ENCODE measurements around the gene MAP3K12. TPM values are rescaled to one million over a fixed set of nuclear protein-coding genes. Genes with fewer than 3 reads are reported as not detected.
"Not testable (repeated sequence)": the region's sequence is repeated elsewhere in the genome, so short reads cannot be mapped to it uniquely, and the experiment has no call there.

The MAP3K12 gene
- polyA plus RNA-seq (2013, experiment 1 of 2), result 59.4 TPM
- 61.3 TPM for polyA plus RNA-seq (2013, experiment 2 of 2)

GRCh38 chr12:53499266-53500141 lies at the start of gene MAP3K12:
MAP3K12 (minus strand) TSS chr12:53499458; CDS start chr12:53487391, 12,067 bp downstream.
- Histone ChIP-seq H3K4me2 (ENCODE audit: low read length, poor library complexity, severe bottlenecking) (peak within 1 kb of the TSS; percentile 87), H4K91ac (ENCODE audit: low read length) (peak within 1 kb of the TSS; percentile 96), H2BK120ac (ENCODE audit: low read depth, low read length) (peak within 1 kb of the TSS; percentile 99), H3K9me3 (ENCODE audit: control insufficient read depth, low read length) (no peaks in the 10 kb centered on the region), H3K27ac (ENCODE audit: low read length, poor library complexity, severe bottlenecking) (peak within 1 kb of the TSS; percentile 95), H3K23ac (ENCODE audit: low read length in 2 of 2) (peak within 1 kb of the TSS in 1 of 2 experiments; percentile 63), H2AFZ (ENCODE audit: low read depth, low read length) (peak within 1 kb of the TSS; percentile 55), H3K79me1 (replicated peaks; ENCODE audit: low read length, poor library complexity, severe bottlenecking) (peaks cover 46% of the 10 kb centered on the region), H3K9ac (ENCODE audit: low read length) (peak within 1 kb of the TSS; percentile 100), H2AK5ac (ENCODE audit: low read length, severe bottlenecking) (peak within 1 kb of the TSS; percentile 69), H4K8ac (ENCODE audit: low read length) (peak within 1 kb of the TSS; percentile 97), H3K18ac (ENCODE audit: low read depth in 1 of 2, low read length in 2 of 2) (peak within 1 kb of the TSS; percentile 94 to 99), H2BK15ac (ENCODE audit: low read depth, poor library complexity, severe bottlenecking) (peak within 1 kb of the TSS; percentile 89), H3K36me3 (ENCODE audit: control insufficient read depth in 1 of 2, insufficient read depth in 2 of 2, low read depth in 1 of 2, low read length in 2 of 2) (peaks cover 20 to 26% of the 10 kb centered on the region in 2 experiments), H3K27me3 (ENCODE audit: control insufficient read depth in 1 of 2, insufficient read depth in 1 of 2, low read length in 2 of 2) (no peaks in the 10 kb centered on the region), H3K4me1 (ENCODE audit: control insufficient read depth, insufficient read depth, low read depth, low read length) (peaks cover 31% of the 10 kb centered on the region), H2BK12ac (ENCODE audit: low read length in 2 of 2) (peak within 1 kb of the TSS; percentile 81 to 95), H3K14ac (ENCODE audit: low read length in 2 of 2) (peak within 1 kb of the TSS; percentile 87 to 98), H3K4ac (ENCODE audit: low read depth in 1 of 2, low read length in 2 of 2) (peak within 1 kb of the TSS; percentile 97 to 98), H3K4me3 (ENCODE audit: insufficient read depth in 1 of 2, low read depth in 1 of 2, low read length in 2 of 2) (peak within 1 kb of the TSS; percentile 86 to 94), H2BK5ac (ENCODE audit: low read depth, low read length, poor library complexity, severe bottlenecking) (peak within 1 kb of the TSS; percentile 75)
- WGBS, result 2% methylated on average over 51 of the region's 51 CpGs
- peak; percentile 81 for DNase-seq

GRCh38 chr12:53548354-53548753 lies 49.1 kb upstream of the MAP3K12 start:
- H4K8ac ChIP-seq (ENCODE audit: low read length); H3K4me3 ChIP-seq (ENCODE audit: insufficient read depth in 1 of 2, low read depth in 1 of 2, low read length in 2 of 2); H3K9ac ChIP-seq (ENCODE audit: low read length); H2BK12ac ChIP-seq (ENCODE audit: low read length in 2 of 2); H3K14ac ChIP-seq (ENCODE audit: low read length in 2 of 2); H3K4me2 ChIP-seq (ENCODE audit: low read length, poor library complexity, severe bottlenecking); DNase-seq; H2BK5ac ChIP-seq (ENCODE audit: low read depth, low read length, poor library complexity, severe bottlenecking); H3K27me3 ChIP-seq (ENCODE audit: control insufficient read depth in 1 of 2, insufficient read depth in 1 of 2, low read length in 2 of 2); H2BK120ac ChIP-seq (ENCODE audit: low read depth, low read length); H3K18ac ChIP-seq (ENCODE audit: low read depth in 1 of 2, low read length in 2 of 2); H3K27ac ChIP-seq (ENCODE audit: low read length, poor library complexity, severe bottlenecking); H3K9me3 ChIP-seq (ENCODE audit: control insufficient read depth, low read length); H2AFZ ChIP-seq (ENCODE audit: low read depth, low read length); H3K4ac ChIP-seq (ENCODE audit: low read depth in 1 of 2, low read length in 2 of 2); H2AK5ac ChIP-seq (ENCODE audit: low read length, severe bottlenecking); H3K23ac ChIP-seq (ENCODE audit: low read length in 2 of 2); H3K4me1 ChIP-seq (ENCODE audit: control insufficient read depth, insufficient read depth, low read depth, low read length); H2BK15ac ChIP-seq (ENCODE audit: low read depth, poor library complexity, severe bottlenecking); H4K91ac ChIP-seq (ENCODE audit: low read length): not testable (repeated sequence)
- WGBS, result 98% methylated on average over 6 of the region's 6 CpGs
- peaks cover 20% of the 10 kb centered on the region for H3K79me1 ChIP-seq (replicated peaks; ENCODE audit: low read length, poor library complexity, severe bottlenecking)
- peaks cover 28 to 52% of the 10 kb centered on the region in 2 experiments for H3K36me3 ChIP-seq (ENCODE audit: control insufficient read depth in 1 of 2, insufficient read depth in 2 of 2, low read depth in 1 of 2, low read length in 2 of 2)

GRCh38 chr12:53543539-53543938 lies 44.3 kb upstream of the MAP3K12 start:
- Histone ChIP-seq H3K4me1 (ENCODE audit: control insufficient read depth, insufficient read depth, low read depth, low read length) (no peaks in the 10 kb centered on the region), H3K36me3 (ENCODE audit: control insufficient read depth in 1 of 2, insufficient read depth in 2 of 2, low read depth in 1 of 2, low read length in 2 of 2) (peaks cover 30 to 54% of the 10 kb centered on the region in 2 experiments), H3K4ac (ENCODE audit: low read depth in 1 of 2, low read length in 2 of 2) (no peak overlapping the region), H3K27ac (ENCODE audit: low read length, poor library complexity, severe bottlenecking) (peak overlapping the region; percentile 8), H3K23ac (ENCODE audit: low read length in 2 of 2) (no peak overlapping the region), H2BK15ac (ENCODE audit: low read depth, poor library complexity, severe bottlenecking) (no peak overlapping the region), H2BK5ac (ENCODE audit: low read depth, low read length, poor library complexity, severe bottlenecking) (no peak overlapping the region), H3K14ac (ENCODE audit: low read length in 2 of 2) (no peak overlapping the region), H2BK120ac (ENCODE audit: low read depth, low read length) (no peak overlapping the region), H3K79me1 (replicated peaks; ENCODE audit: low read length, poor library complexity, severe bottlenecking) (peaks cover 13% of the 10 kb centered on the region), H3K9me3 (ENCODE audit: control insufficient read depth, low read length) (no peaks in the 10 kb centered on the region), H2AK5ac (ENCODE audit: low read length, severe bottlenecking) (no peak overlapping the region), H2AFZ (ENCODE audit: low read depth, low read length) (no peak overlapping the region), H4K91ac (ENCODE audit: low read length) (no peak overlapping the region), H4K8ac (ENCODE audit: low read length) (no peak overlapping the region), H3K4me3 (ENCODE audit: insufficient read depth in 1 of 2, low read depth in 1 of 2, low read length in 2 of 2) (no peak overlapping the region), H3K4me2 (ENCODE audit: low read length, poor library complexity, severe bottlenecking) (no peak overlapping the region), H3K27me3 (ENCODE audit: control insufficient read depth in 1 of 2, insufficient read depth in 1 of 2, low read length in 2 of 2) (no peaks in the 10 kb centered on the region), H3K18ac (ENCODE audit: low read depth in 1 of 2, low read length in 2 of 2) (no peak overlapping the region), H3K9ac (ENCODE audit: low read length) (peak overlapping the region; percentile 78), H2BK12ac (ENCODE audit: low read length in 2 of 2) (no peak overlapping the region)
- WGBS, result 44% methylated on average over 5 of the region's 5 CpGs
- DNase-seq, result peak; percentile 83

GRCh38 chr12:53539526-53539925 lies 40.3 kb upstream of the MAP3K12 start:
- Histone ChIP-seq H4K8ac (ENCODE audit: low read length) (no peak overlapping the region), H2AK5ac (ENCODE audit: low read length, severe bottlenecking) (no peak overlapping the region), H3K79me1 (replicated peaks; ENCODE audit: low read length, poor library complexity, severe bottlenecking) (peaks cover 5% of the 10 kb centered on the region), H3K9me3 (ENCODE audit: control insufficient read depth, low read length) (no peaks in the 10 kb centered on the region), H2BK120ac (ENCODE audit: low read depth, low read length) (no peak overlapping the region), H3K27me3 (ENCODE audit: control insufficient read depth in 1 of 2, insufficient read depth in 1 of 2, low read length in 2 of 2) (no peaks in the 10 kb centered on the region), H3K9ac (ENCODE audit: low read length) (no peak overlapping the region), H3K27ac (ENCODE audit: low read length, poor library complexity, severe bottlenecking) (no peak overlapping the region), H3K36me3 (ENCODE audit: control insufficient read depth in 1 of 2, insufficient read depth in 2 of 2, low read depth in 1 of 2, low read length in 2 of 2) (peaks cover 24 to 75% of the 10 kb centered on the region in 2 experiments), H3K4me3 (ENCODE audit: insufficient read depth in 1 of 2, low read depth in 1 of 2, low read length in 2 of 2) (no peak overlapping the region), H4K91ac (ENCODE audit: low read length) (no peak overlapping the region), H2BK5ac (ENCODE audit: low read depth, low read length, poor library complexity, severe bottlenecking) (no peak overlapping the region), H2BK12ac (ENCODE audit: low read length in 2 of 2) (no peak overlapping the region), H3K23ac (ENCODE audit: low read length in 2 of 2) (no peak overlapping the region), H3K4me1 (ENCODE audit: control insufficient read depth, insufficient read depth, low read depth, low read length) (no peaks in the 10 kb centered on the region), H3K14ac (ENCODE audit: low read length in 2 of 2) (no peak overlapping the region), H2AFZ (ENCODE audit: low read depth, low read length) (no peak overlapping the region), H2BK15ac (ENCODE audit: low read depth, poor library complexity, severe bottlenecking) (no peak overlapping the region), H3K18ac (ENCODE audit: low read depth in 1 of 2, low read length in 2 of 2) (no peak overlapping the region), H3K4ac (ENCODE audit: low read depth in 1 of 2, low read length in 2 of 2) (no peak overlapping the region), H3K4me2 (ENCODE audit: low read length, poor library complexity, severe bottlenecking) (no peak overlapping the region)
- WGBS, result 98% methylated on average over 3 of the region's 3 CpGs
- no peak for DNase-seq

Data from mesenchymal stem cell (in vitro differentiated cells and primary cell).